Activated naive CD4-positive, alpha-beta T cell treated with anti-CD3 and anti-CD28 coated beads, Interleukin-2, amount 50 U/mL, for 24 hours (primary cell): ENCODE data around the gene OR10D3.
"Not testable (repeated sequence)": the region's sequence is repeated elsewhere in the genome, so short reads cannot be mapped to it uniquely, and the experiment has no call there.

Experiments
- H3K27ac Mint-ChIP-seq: one replicate; pipeline ENCODE4 v1.8.0; 2021; ENCODE audit warnings: mild to moderate bottlenecking, mixed read lengths
- H3K27me3 Mint-ChIP-seq: one replicate; pipeline ENCODE4 v1.8.0; 2021; ENCODE audit warnings: mixed read lengths
- H3K36me3 Mint-ChIP-seq: one replicate; pipeline ENCODE4 v1.8.0; 2021; ENCODE audit warnings: mixed read lengths
- H3K4me1 Mint-ChIP-seq: one replicate; pipeline ENCODE4 v1.8.0; 2021; ENCODE audit warnings: mixed read lengths
- H3K4me3 Mint-ChIP-seq: one replicate; pipeline ENCODE4 v1.8.0; 2021; ENCODE audit warnings: mild to moderate bottlenecking, mixed read lengths
- H3K9me3 Mint-ChIP-seq: one replicate; pipeline ENCODE4 v1.8.0; 2021; ENCODE audit warnings: mixed read lengths

Gene OR10D3

DNA sequence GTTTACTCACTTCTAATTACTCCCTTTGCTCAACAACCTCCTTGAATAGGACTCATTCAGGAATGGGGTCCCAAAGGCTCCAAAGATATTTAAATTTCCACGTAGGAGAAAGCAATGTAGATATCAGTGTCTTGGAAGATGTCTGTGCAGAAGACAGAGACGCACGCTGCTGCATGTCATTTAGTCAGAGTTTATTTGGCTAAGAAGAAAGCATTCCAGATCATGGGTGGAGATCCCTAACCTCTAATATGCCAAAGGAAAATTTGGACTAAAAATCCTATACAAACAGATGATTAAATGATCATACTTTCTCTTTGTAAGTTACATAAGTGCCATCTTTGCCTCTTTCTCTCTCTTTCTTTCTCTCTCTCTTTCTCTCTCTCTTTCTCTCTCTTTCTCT, at the start of gene OR10D3:
Gene OR10D3, plus strand, starts transcription at position 278 of the 400 bp plus-strand sequence. CDS start 1,925 bp downstream, outside the sequence.
- no peaks in the 10 kb centered on the region for H3K9me3 Mint-ChIP-seq
- no peak within 1 kb of the TSS for H3K27ac Mint-ChIP-seq
- no peaks in the 10 kb centered on the region for H3K4me1 Mint-ChIP-seq
- H3K27me3 Mint-ChIP-seq = peaks cover 3% of the 10 kb centered on the region
- no peak within 1 kb of the TSS for H3K4me3 Mint-ChIP-seq
- H3K36me3 Mint-ChIP-seq = no peaks in the 10 kb centered on the region

DNA sequence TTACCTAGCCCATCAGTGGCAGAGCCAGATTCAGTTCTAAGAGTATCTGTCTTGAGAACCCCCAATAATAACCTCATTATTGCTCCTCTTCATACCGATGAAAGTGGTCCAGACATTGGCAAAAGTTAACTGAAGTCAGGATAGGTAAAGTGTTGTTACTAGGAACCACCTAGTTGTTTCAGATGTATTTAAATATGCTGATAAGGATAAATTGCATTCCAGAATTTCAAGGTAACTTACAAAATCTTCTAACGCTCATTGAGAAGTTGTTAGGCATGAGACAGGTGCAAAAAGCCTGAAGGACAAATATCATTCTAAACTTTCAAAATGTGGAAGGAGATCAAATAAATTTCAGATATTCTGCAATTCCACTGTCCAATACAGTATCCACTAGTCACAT, 40.1 kb upstream of the OR10D3 start:
- Mint-ChIP-seq H3K9me3 (no peaks in the 10 kb centered on the region), H3K4me3 (no peak overlapping the region), H3K4me1 (no peaks in the 10 kb centered on the region), H3K27me3 (no peaks in the 10 kb centered on the region), H3K27ac (no peak overlapping the region), H3K36me3 (peaks cover 32% of the 10 kb centered on the region)

DNA sequence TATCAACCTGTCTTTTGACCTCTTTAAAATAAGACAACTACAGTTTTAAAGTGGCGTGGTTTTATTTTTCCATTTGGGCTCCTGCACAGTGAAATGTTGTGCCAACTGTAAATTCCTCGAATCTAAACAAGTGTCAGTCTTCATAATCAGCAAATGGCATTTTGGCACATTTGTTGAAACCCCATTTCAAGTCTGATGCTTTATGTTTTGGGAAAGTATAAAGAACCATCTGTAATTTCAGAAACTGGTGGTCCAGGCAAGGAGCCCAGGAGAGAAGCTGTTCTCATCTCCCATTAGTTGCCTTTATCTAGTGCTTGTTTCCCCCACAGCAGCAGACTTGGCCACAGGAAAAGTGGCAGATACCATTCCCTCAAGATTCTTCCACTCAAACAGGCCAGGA, 35.2 kb upstream of the OR10D3 start:
- H3K4me1 Mint-ChIP-seq = no peaks in the 10 kb centered on the region
- peaks cover 8% of the 10 kb centered on the region for H3K36me3 Mint-ChIP-seq
- no peak overlapping the region for H3K4me3 Mint-ChIP-seq
- H3K27ac Mint-ChIP-seq = no peak overlapping the region
- H3K27me3 Mint-ChIP-seq = no peaks in the 10 kb centered on the region
- H3K9me3 Mint-ChIP-seq = peaks cover 6% of the 10 kb centered on the region

- peaks cover 6% of the 10 kb centered on the region for H3K9me3 Mint-ChIP-seq
- no peak overlapping the region for H3K4me3 Mint-ChIP-seq
- H3K4me1 Mint-ChIP-seq = no peaks in the 10 kb centered on the region
- no peaks in the 10 kb centered on the region for H3K27me3 Mint-ChIP-seq
- no peak overlapping the region for H3K27ac Mint-ChIP-seq
- H3K36me3 Mint-ChIP-seq = peaks cover 8% of the 10 kb centered on the region
Observed at GRCh38 chr11:124150684-124151083, 32.5 kb upstream of the OR10D3 start.

DNA sequence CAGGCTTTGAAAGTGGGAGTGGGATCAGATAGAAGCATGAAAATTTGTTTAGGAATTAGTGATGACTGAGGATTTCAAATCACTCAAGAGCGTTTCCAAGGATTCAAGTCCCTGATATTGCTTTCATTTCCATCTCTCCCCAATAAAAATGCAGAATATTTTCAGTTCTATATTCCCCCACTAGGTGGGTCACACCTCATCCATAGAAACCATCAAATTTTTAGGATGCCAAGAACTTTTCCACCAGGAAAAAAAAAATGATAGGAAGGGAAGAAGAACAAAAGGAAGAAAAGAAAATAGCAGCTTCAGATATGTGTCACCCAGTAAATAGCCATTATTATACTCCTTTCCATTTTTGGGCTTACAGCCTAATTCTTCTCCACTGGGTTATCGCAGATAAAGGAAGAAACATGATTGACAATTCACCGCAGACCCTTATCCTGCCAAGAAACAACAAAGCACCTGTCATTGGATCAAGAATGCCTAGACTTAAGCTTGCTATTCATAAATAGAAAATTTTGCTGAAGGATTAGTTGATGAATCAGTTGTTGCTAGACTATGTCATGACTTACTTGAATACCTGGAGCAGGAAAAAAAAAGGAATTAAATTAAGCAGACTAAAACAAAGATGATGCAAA, 30.3 kb upstream of the OR10D3 start:
- Mint-ChIP-seq H3K4me3 (no peak overlapping the region), H3K36me3 (peaks cover 4% of the 10 kb centered on the region), H3K27me3 (peaks cover 3% of the 10 kb centered on the region)

GRCh38 chr11:124153821-124154220, 29.3 kb upstream of the OR10D3 start:
- Mint-ChIP-seq H3K4me3 (no peak overlapping the region), H3K27ac (no peak overlapping the region), H3K27me3 (peaks cover 7% of the 10 kb centered on the region), H3K9me3 (peaks cover 6% of the 10 kb centered on the region), H3K4me1 (no peaks in the 10 kb centered on the region), H3K36me3 (peaks cover 4% of the 10 kb centered on the region)

More for the DNA sequence above, 30.3 kb upstream of the OR10D3 start:
- no peaks in the 10 kb centered on the region for H3K4me1 Mint-ChIP-seq
- peaks cover 6% of the 10 kb centered on the region for H3K9me3 Mint-ChIP-seq
- H3K27ac Mint-ChIP-seq = no peak overlapping the region

DNA sequence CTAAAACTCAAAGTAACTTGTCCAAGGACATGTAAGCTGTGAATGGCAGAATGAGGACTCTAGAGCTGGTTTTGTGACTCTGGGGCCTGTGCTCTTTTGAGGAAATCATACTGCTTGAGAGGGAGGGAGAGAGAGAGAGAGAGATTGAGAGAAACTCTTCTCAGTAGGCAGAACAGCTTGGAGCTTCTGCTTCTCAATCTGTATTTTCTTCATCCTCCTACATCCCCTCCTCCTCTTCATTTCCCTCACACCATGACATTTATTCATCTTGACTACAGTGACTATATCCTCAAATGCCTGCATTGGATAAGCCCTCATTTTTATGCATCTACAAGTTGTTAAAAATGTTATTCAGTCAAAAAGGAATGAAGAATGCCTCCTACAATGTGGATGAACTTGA, 23.7 kb upstream of the OR10D3 start:
- no peaks in the 10 kb centered on the region for H3K4me1 Mint-ChIP-seq
- no peaks in the 10 kb centered on the region for H3K9me3 Mint-ChIP-seq
- no peak overlapping the region for H3K27ac Mint-ChIP-seq
- H3K27me3 Mint-ChIP-seq = peaks cover 10% of the 10 kb centered on the region
- no peaks in the 10 kb centered on the region for H3K36me3 Mint-ChIP-seq
- H3K4me3 Mint-ChIP-seq = no peak overlapping the region

DNA sequence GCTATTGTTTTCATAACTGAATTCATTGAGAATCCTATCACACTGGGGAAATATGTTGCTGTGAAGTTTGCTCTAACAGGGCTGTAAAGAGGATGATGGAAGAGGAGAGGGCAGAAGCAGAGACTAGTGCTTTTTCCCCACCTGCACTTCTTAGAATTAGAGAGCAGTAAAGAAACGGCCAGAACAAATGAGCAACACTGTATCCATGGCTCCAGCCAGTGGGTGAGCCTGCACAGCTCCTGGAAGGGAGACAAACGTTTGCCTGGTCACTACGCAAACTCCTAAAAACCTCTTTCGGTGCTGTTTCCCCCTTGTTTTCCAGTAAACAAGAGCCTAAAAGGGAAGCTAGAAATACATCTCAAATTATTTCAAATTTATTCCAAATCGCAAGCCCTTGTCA, 22.2 kb upstream of the OR10D3 start:
- Mint-ChIP-seq H3K27me3 (peaks cover 10% of the 10 kb centered on the region), H3K36me3 (no peaks in the 10 kb centered on the region), H3K27ac (no peak overlapping the region), H3K4me3 (no peak overlapping the region), H3K9me3 (no peaks in the 10 kb centered on the region), H3K4me1 (no peaks in the 10 kb centered on the region)

- H3K27me3 Mint-ChIP-seq = peaks cover 3% of the 10 kb centered on the region
- H3K4me1 Mint-ChIP-seq = no peaks in the 10 kb centered on the region
- H3K27ac Mint-ChIP-seq = no peak overlapping the region
- H3K36me3 Mint-ChIP-seq = no peaks in the 10 kb centered on the region
- H3K4me3 Mint-ChIP-seq = no peak overlapping the region
- H3K9me3 Mint-ChIP-seq = no peaks in the 10 kb centered on the region
Observed at GRCh38 chr11:124167826-124168231, 15.3 kb upstream of the OR10D3 start.

DNA sequence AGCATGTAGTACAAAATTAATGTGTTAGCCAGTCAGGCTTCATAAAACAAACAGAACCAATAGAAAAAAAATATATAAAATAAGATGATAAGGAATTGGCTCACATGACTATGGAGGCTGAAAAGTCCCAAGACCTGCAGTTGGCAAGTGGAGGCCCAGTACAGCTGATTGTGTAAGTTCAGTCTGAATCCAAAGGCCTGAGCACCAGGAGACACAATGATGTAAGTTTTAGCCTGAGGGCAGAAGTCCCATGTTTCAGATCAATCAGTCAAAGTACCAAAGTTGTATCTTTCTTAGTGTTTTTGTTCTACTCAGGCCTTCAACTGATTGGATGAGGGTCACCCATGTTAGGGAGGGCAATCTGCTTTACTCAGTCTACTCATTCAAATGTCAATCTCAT, 14.3 kb upstream of the OR10D3 start:
- no peaks in the 10 kb centered on the region for H3K9me3 Mint-ChIP-seq
- no peak overlapping the region for H3K4me3 Mint-ChIP-seq
- H3K27me3 Mint-ChIP-seq = peaks cover 3% of the 10 kb centered on the region
- H3K4me1 Mint-ChIP-seq = no peaks in the 10 kb centered on the region
- no peaks in the 10 kb centered on the region for H3K36me3 Mint-ChIP-seq
- no peak overlapping the region for H3K27ac Mint-ChIP-seq

DNA sequence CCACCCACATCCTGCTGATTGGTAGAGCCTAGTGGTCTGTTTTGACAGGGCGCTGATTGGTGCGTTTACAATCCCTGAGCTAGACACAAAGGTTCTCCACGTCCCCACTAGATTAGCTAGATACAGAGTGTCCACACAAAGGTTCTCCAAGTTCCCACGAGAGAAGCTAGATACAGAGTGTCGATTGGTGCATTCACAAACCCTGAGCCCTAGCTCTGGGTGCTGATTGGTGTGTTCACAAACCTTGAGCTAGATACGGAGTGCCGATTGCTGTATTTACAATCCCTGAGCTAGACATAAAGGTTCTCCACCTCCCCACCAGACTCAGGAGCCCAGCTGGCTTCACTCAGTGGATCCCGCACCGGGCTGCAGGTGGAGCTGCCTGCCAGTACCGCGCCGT, 12.8 kb upstream of the OR10D3 start:
- not testable (repeated sequence) for H3K9me3 Mint-ChIP-seq, H3K36me3 Mint-ChIP-seq, H3K4me3 Mint-ChIP-seq, H3K27ac Mint-ChIP-seq, H3K4me1 Mint-ChIP-seq, H3K27me3 Mint-ChIP-seq

- no peaks in the 10 kb centered on the region for H3K9me3 Mint-ChIP-seq
- H3K4me1 Mint-ChIP-seq = no peaks in the 10 kb centered on the region
- H3K27me3 Mint-ChIP-seq = peaks cover 3% of the 10 kb centered on the region
- H3K4me3 Mint-ChIP-seq = no peak overlapping the region
- H3K36me3 Mint-ChIP-seq = no peaks in the 10 kb centered on the region
- no peak overlapping the region for H3K27ac Mint-ChIP-seq
Observed at GRCh38 chr11:124170801-124171586, 12.2 kb upstream of the OR10D3 start.

DNA sequence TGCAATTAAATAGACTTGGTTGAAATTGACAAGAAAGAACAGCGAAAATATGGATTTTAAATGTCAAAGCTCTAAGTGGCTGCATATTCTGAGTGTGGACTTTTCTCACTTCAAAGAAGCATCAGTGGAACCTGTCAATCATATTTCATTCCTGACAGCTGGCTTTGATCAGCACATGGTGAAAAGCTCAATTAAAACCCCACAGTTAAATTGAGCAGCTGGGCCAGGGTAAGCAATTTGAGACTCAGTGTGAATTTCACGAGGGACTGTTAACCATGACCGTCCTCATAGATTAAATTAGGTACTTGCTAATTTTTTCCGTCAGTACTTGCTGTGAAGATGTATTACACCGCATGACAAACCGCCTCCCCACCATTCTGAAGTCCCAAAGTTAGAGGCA, 11.0 kb upstream of the OR10D3 start:
- no peaks in the 10 kb centered on the region for H3K36me3 Mint-ChIP-seq
- H3K9me3 Mint-ChIP-seq = no peaks in the 10 kb centered on the region
- H3K27ac Mint-ChIP-seq = no peak overlapping the region
- H3K4me3 Mint-ChIP-seq = no peak overlapping the region
- H3K4me1 Mint-ChIP-seq = no peaks in the 10 kb centered on the region
- H3K27me3 Mint-ChIP-seq = peaks cover 3% of the 10 kb centered on the region

- H3K4me3 Mint-ChIP-seq = no peak overlapping the region
- no peak overlapping the region for H3K27ac Mint-ChIP-seq
- H3K4me1 Mint-ChIP-seq = no peaks in the 10 kb centered on the region
- no peaks in the 10 kb centered on the region for H3K9me3 Mint-ChIP-seq
- peaks cover 1% of the 10 kb centered on the region for H3K27me3 Mint-ChIP-seq
- H3K36me3 Mint-ChIP-seq = no peaks in the 10 kb centered on the region
Observed at GRCh38 chr11:124172599-124172998, 10.5 kb upstream of the OR10D3 start.

- peaks cover 1% of the 10 kb centered on the region for H3K27me3 Mint-ChIP-seq
- no peak overlapping the region for H3K27ac Mint-ChIP-seq
- H3K4me3 Mint-ChIP-seq = no peak overlapping the region
- no peaks in the 10 kb centered on the region for H3K36me3 Mint-ChIP-seq
- no peaks in the 10 kb centered on the region for H3K9me3 Mint-ChIP-seq
- H3K4me1 Mint-ChIP-seq = no peaks in the 10 kb centered on the region
Observed at GRCh38 chr11:124174001-124174583, 9.1 kb upstream of the OR10D3 start.
